Neural progenitor cell (in vitro differentiated cells): Measurements from ENCODE around the gene EVC2. TPM values are rescaled to one million over a fixed set of nuclear protein-coding genes. Genes with fewer than 3 reads are reported as not detected.

ENCODE experiments used
- DNase-seq: peaks from one replicate; pipeline ENCODE4 v3.0.0-alpha.2; 2016; ENCODE audit warnings: low spot score
- H2AFZ ChIP-seq: fragments of 200-600 bp; sonication (generic); replicated peaks from 2 replicates; pipeline ENCODE4 v1.6.1; 2016; ENCODE audit warnings: antibody characterized with exemption
- H3F3A ChIP-seq: fragments of 200-600 bp; sonication (generic); 2 replicates; pipeline ENCODE4 v1.6.1; 2016; ENCODE audit warnings: antibody characterized with exemption, low read depth
- H3K27ac ChIP-seq: fragments of 200-600 bp; sonication (generic); 2 replicates; pipeline ENCODE4 v1.5.1; 2016; ENCODE audit warnings: mild to moderate bottlenecking
- H3K27me3 ChIP-seq: fragments of 200-600 bp; sonication (generic); 2 replicates; pipeline ENCODE4 v1.6.1; 2016; ENCODE audit warnings: mild to moderate bottlenecking, moderate library complexity
- H3K36me3 ChIP-seq: fragments of 200-600 bp; sonication (generic); 2 replicates; pipeline ENCODE4 v1.5.1; 2016
- H3K4me1 ChIP-seq: fragments of 200-600 bp; sonication (generic); 2 replicates; pipeline ENCODE4 v1.6.1; 2016; ENCODE audit warnings: mixed run types
- H3K4me2 ChIP-seq: fragments of 200-600 bp; sonication (generic); 2 replicates; pipeline ENCODE4 v1.6.1; 2016
- H3K4me3 ChIP-seq: fragments of 200-600 bp; sonication (generic); 2 replicates; pipeline ENCODE4 v1.5.1; 2016
- H3K79me2 ChIP-seq: fragments of 200-600 bp; sonication (generic); 2 replicates; pipeline ENCODE4 v1.6.1; 2016; ENCODE audit warnings: low read depth
- H3K9ac ChIP-seq: fragments of 200-600 bp; sonication (generic); 2 replicates; pipeline ENCODE4 v1.6.1; 2016
- H3K9me3 ChIP-seq: fragments of 200-600 bp; sonication (generic); 2 replicates; pipeline ENCODE4 v1.5.1; 2016; ENCODE audit warnings: low read depth
- H4K20me1 ChIP-seq: fragments of 200-600 bp; sonication (generic); 2 replicates; pipeline ENCODE4 v1.6.1; 2016; ENCODE audit warnings: low read depth
- H3K27ac Mint-ChIP-seq: 3 replicates; pipeline ENCODE4 v1.8.0; 2021; ENCODE audit warnings: mixed read lengths
- H3K27me3 Mint-ChIP-seq: 2 replicates; pipeline ENCODE4 v1.8.0; 2022; ENCODE audit warnings: low read depth, mild to moderate bottlenecking, inconsistent platforms, moderate library complexity, mixed read lengths; ENCODE audit not compliant: insufficient read depth
- H3K36me3 Mint-ChIP-seq: 3 replicates; pipeline ENCODE4 v1.8.0; 2021; ENCODE audit warnings: mixed read lengths
- H3K4me1 Mint-ChIP-seq: 3 replicates; pipeline ENCODE4 v1.8.0; 2021; ENCODE audit warnings: mixed read lengths
- H3K4me3 Mint-ChIP-seq: 3 replicates; pipeline ENCODE4 v1.8.0; 2021; ENCODE audit warnings: mild to moderate bottlenecking, moderate library complexity, mixed read lengths
- H3K9me3 Mint-ChIP-seq: 3 replicates; pipeline ENCODE4 v1.8.0; 2020; ENCODE audit warnings: mixed read lengths
- CTCF ChIP-seq: fragments of 200-600 bp; sonication (generic); IDR thresholded peaks from 2 replicates; pipeline ENCODE4 v1.5.1; 2017; ENCODE audit warnings: antibody characterized with exemption, mild to moderate bottlenecking
- EZH2 ChIP-seq: fragments of 200-600 bp; sonication (generic); IDR thresholded peaks from 2 replicates; pipeline ENCODE4 v1.6.1; 2017; ENCODE audit warnings: antibody characterized with exemption, mild to moderate bottlenecking, moderate library complexity
- EZH2phosphoT487 ChIP-seq: fragments of 200-600 bp; sonication (generic); IDR thresholded peaks from 2 replicates; pipeline ENCODE4 v1.6.1; 2017; ENCODE audit warnings: antibody characterized with exemption
- total RNA-seq: library from RNA; depleted of rRNA; stranded (reverse); fragments of >200 nt; gene quantifications from 2 replicates; pipeline ENCODE4 v1.2.3, GENCODE V29; 2015; ENCODE audit warnings: low replicate concordance

EVC2 gene
- total RNA-seq, 1 donor from 2014 or later: 6.1 TPM

- no peaks in the 10 kb centered on the region for H3K9me3 Mint-ChIP-seq
- Histone ChIP-seq H3K9ac (no peak overlapping the region), H3K27me3 (no peaks in the 10 kb centered on the region), H3K4me3 (no peak overlapping the region), H3F3A (no peaks in the 10 kb centered on the region), H2AFZ (no peak overlapping the region), H4K20me1 (no peaks in the 10 kb centered on the region), H3K36me3 (no peaks in the 10 kb centered on the region), H3K9me3 (no peaks in the 10 kb centered on the region), H3K79me2 (no peaks in the 10 kb centered on the region), H3K4me2 (no peak overlapping the region), H3K4me1 (no peaks in the 10 kb centered on the region), H3K27ac (no peak overlapping the region)
- no peaks in the 10 kb centered on the region for H3K36me3 Mint-ChIP-seq
- DNase-seq: no peak
- TF ChIP-seq CTCF (no peak), EZH2phosphoT487 (no peak), EZH2 (no peak)
- H3K27me3 Mint-ChIP-seq: peaks cover 4% of the 10 kb centered on the region
- H3K27ac Mint-ChIP-seq: no peak overlapping the region
- H3K4me1 Mint-ChIP-seq: no peaks in the 10 kb centered on the region
- H3K4me3 Mint-ChIP-seq: no peak overlapping the region
Observed at GRCh38 chr4:5676763-5677162, 31.6 kb downstream of the EVC2 start.

GRCh38 chr4:5666741-5667140, 41.6 kb downstream of the EVC2 start:
- H3K27ac Mint-ChIP-seq: no peak overlapping the region
- H3K27me3 ChIP-seq: no peaks in the 10 kb centered on the region
- TF ChIP-seq CTCF: no peak
- no peak for TF ChIP-seq EZH2
- no peak for TF ChIP-seq EZH2phosphoT487
- H2AFZ ChIP-seq: no peak overlapping the region
- no peak overlapping the region for H3K4me3 ChIP-seq
- peaks cover 5% of the 10 kb centered on the region for H3K9me3 ChIP-seq
- no peaks in the 10 kb centered on the region for H3F3A ChIP-seq
- H3K36me3 Mint-ChIP-seq: no peaks in the 10 kb centered on the region
- H3K36me3 ChIP-seq: peaks cover under 1% of the 10 kb centered on the region
- no peaks in the 10 kb centered on the region for H4K20me1 ChIP-seq
- no peak overlapping the region for H3K27ac ChIP-seq
- no peaks in the 10 kb centered on the region for H3K9me3 Mint-ChIP-seq
- no peak overlapping the region for H3K9ac ChIP-seq
- no peak overlapping the region for H3K4me3 Mint-ChIP-seq
- H3K27me3 Mint-ChIP-seq: no peaks in the 10 kb centered on the region
- no peaks in the 10 kb centered on the region for H3K4me1 ChIP-seq
- no peaks in the 10 kb centered on the region for H3K4me1 Mint-ChIP-seq
- DNase-seq: no peak
- no peak overlapping the region for H3K4me2 ChIP-seq
- H3K79me2 ChIP-seq: no peaks in the 10 kb centered on the region

GRCh38 chr4:5664778-5665177, 43.6 kb downstream of the EVC2 start:
- peaks cover 4% of the 10 kb centered on the region for H3K36me3 ChIP-seq
- Mint-ChIP-seq H3K36me3 (no peaks in the 10 kb centered on the region), H3K4me3 (no peak overlapping the region), H3K9me3 (peaks cover 6% of the 10 kb centered on the region), H3K27me3 (no peaks in the 10 kb centered on the region), H3K27ac (no peak overlapping the region), H3K4me1 (no peaks in the 10 kb centered on the region)
- H3F3A ChIP-seq: no peaks in the 10 kb centered on the region
- H3K9me3 ChIP-seq: peaks cover 5% of the 10 kb centered on the region
- H3K27ac ChIP-seq: no peak overlapping the region
- no peaks in the 10 kb centered on the region for H3K27me3 ChIP-seq
- no peak overlapping the region for H3K9ac ChIP-seq
- H2AFZ ChIP-seq: no peak overlapping the region
- no peak for DNase-seq
- H4K20me1 ChIP-seq: no peaks in the 10 kb centered on the region
- no peaks in the 10 kb centered on the region for H3K79me2 ChIP-seq
- no peaks in the 10 kb centered on the region for H3K4me1 ChIP-seq
- no peak overlapping the region for H3K4me3 ChIP-seq
- no peak overlapping the region for H3K4me2 ChIP-seq
- TF ChIP-seq EZH2 (no peak), CTCF (no peak), EZH2phosphoT487 (no peak)

GRCh38 chr4:5662555-5662954, 45.8 kb downstream of the EVC2 start:
- no peak overlapping the region for H2AFZ ChIP-seq
- DNase-seq: no peak
- peaks cover 4% of the 10 kb centered on the region for H3K36me3 ChIP-seq
- no peaks in the 10 kb centered on the region for H4K20me1 ChIP-seq
- peaks cover 6% of the 10 kb centered on the region for H3K9me3 Mint-ChIP-seq
- no peaks in the 10 kb centered on the region for H3K4me1 Mint-ChIP-seq
- H3K9ac ChIP-seq: no peak overlapping the region
- H3K4me1 ChIP-seq: no peaks in the 10 kb centered on the region
- H3K36me3 Mint-ChIP-seq: no peaks in the 10 kb centered on the region
- H3K27ac Mint-ChIP-seq: no peak overlapping the region
- H3K4me2 ChIP-seq: no peak overlapping the region
- H3K4me3 ChIP-seq: no peak overlapping the region
- H3F3A ChIP-seq: no peaks in the 10 kb centered on the region
- H3K27me3 ChIP-seq: no peaks in the 10 kb centered on the region
- TF ChIP-seq EZH2: no peak
- no peak for TF ChIP-seq EZH2phosphoT487
- no peak for TF ChIP-seq CTCF
- H3K4me3 Mint-ChIP-seq: no peak overlapping the region
- peaks cover 2% of the 10 kb centered on the region for H3K9me3 ChIP-seq
- H3K79me2 ChIP-seq: no peaks in the 10 kb centered on the region
- H3K27ac ChIP-seq: no peak overlapping the region
- H3K27me3 Mint-ChIP-seq: no peaks in the 10 kb centered on the region
